ENCODE data around the gene KIF13A. TPM values are rescaled to one million over a fixed set of nuclear protein-coding genes. Genes with fewer than 3 reads are reported as not detected.
"Not testable (repeated sequence)": the region's sequence is repeated elsewhere in the genome, so short reads cannot be mapped to it uniquely, and the experiment has no call there.

The KIF13A gene
- total RNA-seq, 2 donors from 2014 or later, result 0.68 to 1.4 TPM

DNA sequence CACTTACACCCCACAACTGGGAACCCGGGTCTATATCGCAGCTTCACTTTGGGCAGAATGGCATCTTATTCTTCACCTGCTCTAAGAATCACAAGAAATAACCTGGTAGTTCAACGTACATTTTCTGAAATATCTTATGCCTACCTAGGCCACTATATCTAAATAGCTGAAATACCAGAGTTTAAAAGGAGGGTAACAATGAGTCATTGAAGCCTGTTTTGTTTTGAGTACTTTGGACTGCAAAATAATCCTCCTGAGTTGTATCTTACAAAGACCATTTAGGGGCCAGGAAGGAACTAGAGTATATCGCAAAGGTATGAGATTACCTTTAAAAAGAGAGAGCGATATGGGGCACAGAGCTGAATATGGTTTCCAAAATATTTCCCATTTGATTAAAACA, 184.0 kb downstream of the KIF13A start:
- no peak for ATAC-seq
- Mint-ChIP-seq H3K27ac (no peak overlapping the region), H3K27me3 (peaks cover 11% of the 10 kb centered on the region)

GRCh38 chr6:17798477-17799154, 188.8 kb downstream of the KIF13A start:
- DNase-seq, result no peak
- Mint-ChIP-seq H3K27ac (no peak overlapping the region), H3K4me1 (no peaks in the 10 kb centered on the region), H3K27me3 (peaks cover 21% of the 10 kb centered on the region), H3K36me3 (ENCODE audit: low read depth) (peaks cover 2% of the 10 kb centered on the region), H3K4me3 (no peak overlapping the region)
- no peak for ATAC-seq
- H3K9me3 ChIP-seq (ENCODE audit: control insufficient read depth, low read length, poor library complexity, severe bottlenecking), result no peaks in the 10 kb centered on the region

More for the DNA sequence above, 184.0 kb downstream of the KIF13A start:
- no peaks in the 10 kb centered on the region for H3K9me3 ChIP-seq (ENCODE audit: control insufficient read depth, low read length, poor library complexity, severe bottlenecking)
- H3K4me1 Mint-ChIP-seq, result peaks cover 3% of the 10 kb centered on the region
- no peak overlapping the region for H3K4me3 Mint-ChIP-seq
- H3K36me3 Mint-ChIP-seq (ENCODE audit: low read depth), result peaks cover 2% of the 10 kb centered on the region
- DNase-seq, result no peak

GRCh38 chr6:17790489-17790888, 196.9 kb downstream of the KIF13A start:
- no peak for ATAC-seq
- peaks cover 2% of the 10 kb centered on the region for H3K36me3 Mint-ChIP-seq (ENCODE audit: low read depth)
- no peak overlapping the region for H3K27ac Mint-ChIP-seq
- DNase-seq, result no peak
- no peaks in the 10 kb centered on the region for H3K4me1 Mint-ChIP-seq
- H3K9me3 ChIP-seq (ENCODE audit: control insufficient read depth, low read length, poor library complexity, severe bottlenecking), result no peaks in the 10 kb centered on the region
- no peak overlapping the region for H3K4me3 Mint-ChIP-seq
- peaks cover 26% of the 10 kb centered on the region for H3K27me3 Mint-ChIP-seq

- ATAC-seq, result no peak
- Mint-ChIP-seq H3K27ac (no peak overlapping the region), H3K27me3 (peaks cover 17% of the 10 kb centered on the region), H3K36me3 (ENCODE audit: low read depth) (peaks cover 2% of the 10 kb centered on the region), H3K4me3 (no peak overlapping the region), H3K4me1 (no peaks in the 10 kb centered on the region)
- no peak for DNase-seq
- H3K9me3 ChIP-seq (ENCODE audit: control insufficient read depth, low read length, poor library complexity, severe bottlenecking), result no peaks in the 10 kb centered on the region
These were observed 202.2 kb downstream of the KIF13A start for GRCh38 chr6:17785094-17785787.

GRCh38 chr6:17780061-17780460, 207.4 kb downstream of the KIF13A start:
- no peaks in the 10 kb centered on the region for H3K9me3 ChIP-seq (ENCODE audit: control insufficient read depth, low read length, poor library complexity, severe bottlenecking)
- Mint-ChIP-seq H3K27me3 (peaks cover 11% of the 10 kb centered on the region), H3K4me1 (peaks cover 2% of the 10 kb centered on the region), H3K4me3 (no peak overlapping the region), H3K36me3 (ENCODE audit: low read depth) (no peaks in the 10 kb centered on the region), H3K27ac (no peak overlapping the region)
- ATAC-seq, result no peak
- DNase-seq, result no peak

GRCh38 chr6:17771609-17772008, 215.8 kb downstream of the KIF13A start:
- H3K9me3 ChIP-seq (ENCODE audit: control insufficient read depth, low read length, poor library complexity, severe bottlenecking), result no peaks in the 10 kb centered on the region
- ATAC-seq, result no peak
- Mint-ChIP-seq H3K27me3 (peaks cover 31% of the 10 kb centered on the region), H3K36me3 (ENCODE audit: low read depth) (peaks cover 3% of the 10 kb centered on the region), H3K4me3 (no peak overlapping the region), H3K27ac (no peak overlapping the region), H3K4me1 (no peaks in the 10 kb centered on the region)
- DNase-seq, result no peak

DNA sequence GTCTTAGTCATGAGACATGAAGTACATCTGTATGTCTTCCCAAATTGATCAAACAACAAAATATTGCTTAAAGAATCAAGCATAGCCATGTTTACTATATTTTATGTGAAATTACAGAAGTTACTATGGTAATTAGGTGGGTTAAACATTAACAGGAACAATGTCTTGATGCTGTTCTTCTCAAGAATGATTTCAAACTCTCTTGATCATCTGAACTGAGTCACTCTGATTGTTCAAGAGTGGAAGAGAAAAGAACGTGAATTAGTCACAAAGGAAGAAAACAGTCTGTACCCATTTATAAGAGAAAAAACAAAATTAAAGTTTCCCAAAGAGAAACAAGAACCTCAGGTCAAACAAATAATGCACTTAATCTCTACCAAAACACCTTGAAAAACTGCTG, 218.6 kb downstream of the KIF13A start:
- ATAC-seq, result no peak
- no peak overlapping the region for H3K4me3 Mint-ChIP-seq

DNA sequence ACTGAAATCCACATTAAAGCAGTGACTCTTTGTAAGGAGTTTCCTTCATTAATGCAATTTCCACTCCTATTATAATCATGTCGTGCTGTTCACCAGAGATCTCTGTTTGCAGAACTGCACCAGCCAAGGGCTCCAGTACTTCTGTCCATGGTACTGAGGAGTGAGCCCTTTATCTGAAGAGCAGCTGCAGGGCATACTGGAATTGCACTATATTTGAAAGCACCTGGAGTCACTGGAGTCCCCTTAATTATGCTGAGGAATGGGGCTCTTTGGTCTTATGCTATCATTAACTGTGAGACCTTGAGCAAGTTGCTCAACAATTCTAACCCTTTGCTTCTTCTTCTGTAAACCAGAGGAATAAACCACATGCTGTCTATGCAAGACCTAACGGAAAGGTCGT, 219.0 kb downstream of the KIF13A start:
- ATAC-seq (no peak), DNase-seq (no peak)
- Mint-ChIP-seq H3K4me3 (no peak overlapping the region), H3K4me1 (no peaks in the 10 kb centered on the region), H3K27ac (no peak overlapping the region), H3K36me3 (ENCODE audit: low read depth) (peaks cover 3% of the 10 kb centered on the region), H3K27me3 (peaks cover 44% of the 10 kb centered on the region)
- H3K9me3 ChIP-seq (ENCODE audit: control insufficient read depth, low read length, poor library complexity, severe bottlenecking), result no peaks in the 10 kb centered on the region

More for the DNA sequence above, 218.6 kb downstream of the KIF13A start:
- DNase-seq, result no peak
- Mint-ChIP-seq H3K27ac (no peak overlapping the region), H3K4me1 (no peaks in the 10 kb centered on the region), H3K27me3 (peaks cover 43% of the 10 kb centered on the region), H3K36me3 (ENCODE audit: low read depth) (peaks cover 3% of the 10 kb centered on the region)
- no peaks in the 10 kb centered on the region for H3K9me3 ChIP-seq (ENCODE audit: control insufficient read depth, low read length, poor library complexity, severe bottlenecking)

DNA sequence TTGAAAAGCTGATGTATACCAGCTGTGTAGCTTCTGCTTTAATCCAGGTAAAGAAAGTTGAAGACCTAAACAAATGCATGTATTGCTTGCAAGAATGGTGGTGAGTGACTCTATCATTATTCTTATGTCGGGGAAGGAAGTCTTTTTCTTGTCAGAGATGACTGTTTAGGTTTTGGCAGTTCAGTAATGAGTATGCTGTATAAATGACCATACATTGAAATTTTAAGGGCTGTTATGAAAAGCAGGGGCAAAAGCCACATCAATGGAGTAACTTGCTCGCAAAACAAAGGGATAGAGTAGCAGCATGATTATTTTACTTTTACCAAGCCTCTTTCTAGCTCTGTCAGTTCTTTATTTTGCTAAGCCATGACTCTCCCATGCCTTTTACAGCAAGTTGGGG, 224.8 kb downstream of the KIF13A start:
- Mint-ChIP-seq H3K36me3 (ENCODE audit: low read depth) (no peaks in the 10 kb centered on the region), H3K27me3 (peaks cover 30% of the 10 kb centered on the region)
- ATAC-seq, result no peak

DNA sequence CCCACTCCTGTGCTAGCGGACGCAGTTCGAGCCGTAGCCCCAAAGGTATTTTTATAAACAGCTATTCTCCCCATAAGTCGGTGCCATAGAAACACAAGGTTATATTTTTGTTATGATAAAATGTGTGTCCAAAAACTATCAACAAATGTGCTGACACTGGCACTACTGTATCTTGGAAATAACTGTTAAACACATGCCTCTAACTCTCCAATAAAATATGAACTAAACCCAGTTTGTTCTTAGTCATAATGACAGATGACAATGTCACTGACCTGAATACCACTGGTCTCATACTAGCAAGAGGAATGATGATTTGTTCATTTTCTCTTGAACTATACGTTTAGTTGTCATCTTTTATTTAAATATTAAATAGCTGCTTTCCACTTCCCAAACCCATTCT, 229.3 kb downstream of the KIF13A start:
- H3K36me3 Mint-ChIP-seq (ENCODE audit: low read depth), result no peaks in the 10 kb centered on the region
- DNase-seq (no peak), ATAC-seq (no peak)
- no peaks in the 10 kb centered on the region for H3K9me3 ChIP-seq (ENCODE audit: control insufficient read depth, low read length, poor library complexity, severe bottlenecking)
- H3K27me3 Mint-ChIP-seq, result peaks cover 23% of the 10 kb centered on the region
- H3K4me3 Mint-ChIP-seq, result no peak overlapping the region
- no peak overlapping the region for H3K27ac Mint-ChIP-seq
- H3K4me1 Mint-ChIP-seq, result no peaks in the 10 kb centered on the region

More for the DNA sequence above, 224.8 kb downstream of the KIF13A start:
- no peaks in the 10 kb centered on the region for H3K4me1 Mint-ChIP-seq
- no peak for DNase-seq
- H3K9me3 ChIP-seq (ENCODE audit: control insufficient read depth, low read length, poor library complexity, severe bottlenecking), result no peaks in the 10 kb centered on the region
- no peak overlapping the region for H3K27ac Mint-ChIP-seq
- H3K4me3 Mint-ChIP-seq, result no peak overlapping the region

GRCh38 chr6:17754254-17754653, 233.2 kb downstream of the KIF13A start:
- H3K27ac Mint-ChIP-seq, result no peak overlapping the region
- H3K4me1 Mint-ChIP-seq, result no peaks in the 10 kb centered on the region
- no peak for ATAC-seq
- no peak overlapping the region for H3K4me3 Mint-ChIP-seq
- peaks cover 25% of the 10 kb centered on the region for H3K27me3 Mint-ChIP-seq
- no peaks in the 10 kb centered on the region for H3K36me3 Mint-ChIP-seq (ENCODE audit: low read depth)
- no peaks in the 10 kb centered on the region for H3K9me3 ChIP-seq (ENCODE audit: control insufficient read depth, low read length, poor library complexity, severe bottlenecking)
- no peak for DNase-seq

- H3K27me3 Mint-ChIP-seq; H3K36me3 Mint-ChIP-seq (ENCODE audit: low read depth); H3K9me3 ChIP-seq (ENCODE audit: control insufficient read depth, low read length, poor library complexity, severe bottlenecking); H3K27ac Mint-ChIP-seq; H3K4me3 Mint-ChIP-seq; H3K4me1 Mint-ChIP-seq; ATAC-seq; DNase-seq: not testable (repeated sequence)
These were observed 242.1 kb downstream of the KIF13A start for GRCh38 chr6:17745324-17745723.

- not testable (repeated sequence) for H3K36me3 Mint-ChIP-seq (ENCODE audit: low read depth); ATAC-seq; H3K9me3 ChIP-seq (ENCODE audit: control insufficient read depth, low read length, poor library complexity, severe bottlenecking); H3K4me1 Mint-ChIP-seq; H3K4me3 Mint-ChIP-seq; DNase-seq; H3K27me3 Mint-ChIP-seq; H3K27ac Mint-ChIP-seq
These were observed 242.6 kb downstream of the KIF13A start for GRCh38 chr6:17744757-17745308.
